HK-2 (cell line): ENCODE measurements around the gene EXD3.

ENCODE experiments used
- DNase-seq: peaks from one replicate; pipeline ENCODE4 v3.0.0-alpha.2; 2018; ENCODE audit not compliant: unreplicated experiment

Gene EXD3

GRCh38 chr9:137365552-137366444 is 57.2 kb downstream of the EXD3 start:
- DNase-seq: no peak

GRCh38 chr9:137365056-137365455 is 57.9 kb downstream of the EXD3 start:
- no peak for DNase-seq

- DNase-seq: no peak
Observed at GRCh38 chr9:137359850-137360249, 63.1 kb downstream of the EXD3 start.

GRCh38 chr9:137358126-137358525 is 64.8 kb downstream of the EXD3 start:
- DNase-seq: no peak

GRCh38 chr9:137357166-137357565 is 65.8 kb downstream of the EXD3 start:
- DNase-seq: no peak

GRCh38 chr9:137355761-137356365 is 67.1 kb downstream of the EXD3 start:
- no peak for DNase-seq

GRCh38 chr9:137354845-137355760 is 67.9 kb downstream of the EXD3 start:
- no peak for DNase-seq

- DNase-seq: no peak
Observed at GRCh38 chr9:137354153-137354844, 68.7 kb downstream of the EXD3 start.

GRCh38 chr9:137353223-137354152 is 69.5 kb downstream of the EXD3 start:
- DNase-seq: no peak

GRCh38 chr9:137352511-137353222 is 70.3 kb downstream of the EXD3 start:
- DNase-seq: no peak

GRCh38 chr9:137351781-137352501 is 71.0 kb downstream of the EXD3 start:
- DNase-seq: no peak

GRCh38 chr9:137350696-137351584 is 72.0 kb downstream of the EXD3 start:
- no peak for DNase-seq

- DNase-seq: no peak
Observed at GRCh38 chr9:137349471-137350033, 73.4 kb downstream of the EXD3 start.

GRCh38 chr9:137348769-137349470 is 74.0 kb downstream of the EXD3 start:
- no peak for DNase-seq

GRCh38 chr9:137347928-137348327 is 75.0 kb downstream of the EXD3 start:
- DNase-seq: no peak

- no peak for DNase-seq
Observed at GRCh38 chr9:137342482-137342881, 80.5 kb downstream of the EXD3 start.

GRCh38 chr9:137341227-137341626 is 81.7 kb downstream of the EXD3 start:
- no peak for DNase-seq
